Activated CD8-positive, alpha-beta T cell treated with anti-CD3 and anti-CD28 coated beads, Interleukin-2, amount 10 ng/mL, durations not matched to agents 7 days and 5 days (primary cell): ENCODE measurements around the gene KIF1B. TPM values are rescaled to one million over a fixed set of nuclear protein-coding genes. Genes with fewer than 3 reads are reported as not detected.
"Not testable (repeated sequence)": the region's sequence is repeated elsewhere in the genome, so short reads cannot be mapped to it uniquely, and the experiment has no call there.

Experiments used
- ATAC-seq: fragments of 150-1000 bp; cut with Tn5 transposase; one replicate; pipeline ENCODE4 v1.10.0; 2021; ENCODE audit warnings: moderate library complexity
- CTCF ChIA-PET: fragments of 350-600 bp; sonication (Branson Sonifier 250); formaldehyde crosslinking; loops from one replicate; lab custom pipeline; 2021; ENCODE audit warnings: antibody characterized with exemption; lab: Charles Lee
- POLR2A ChIA-PET: fragments of 350-600 bp; sonication (Branson Sonifier 250); formaldehyde crosslinking; loops from one replicate; lab custom pipeline; 2021; ENCODE audit warnings: antibody characterized with exemption; lab: Charles Lee
- DNase-seq: peaks from one replicate; pipeline ENCODE4 v3.0.0-alpha.2; 2020
- H3K27ac Mint-ChIP-seq: one replicate; pipeline ENCODE4 v1.8.0; 2021; ENCODE audit warnings: mild to moderate bottlenecking, mixed read lengths
- H3K27me3 Mint-ChIP-seq: one replicate; pipeline ENCODE4 v1.8.0; 2021; ENCODE audit warnings: low read depth, mixed read lengths
- H3K36me3 Mint-ChIP-seq: one replicate; pipeline ENCODE4 v1.8.0; 2021; ENCODE audit warnings: low read depth, mixed read lengths
- H3K4me1 Mint-ChIP-seq: one replicate; pipeline ENCODE4 v1.8.0; 2021; ENCODE audit warnings: low read depth, mixed read lengths
- H3K4me3 Mint-ChIP-seq: one replicate; pipeline ENCODE4 v1.8.0; 2021; ENCODE audit warnings: mild to moderate bottlenecking, mixed read lengths
- H3K9me3 Mint-ChIP-seq: one replicate; pipeline ENCODE4 v1.8.0; 2022; ENCODE audit warnings: mixed read lengths; ENCODE audit not compliant: insufficient read depth
- total RNA-seq, 2 experiments: library from RNA; stranded (reverse); gene quantifications; one replicate each; pipeline ENCODE4 v1.2.3, GENCODE V29; 2021

KIF1B gene
- total RNA-seq, 2 experiments from 2014 or later, result 9.2 to 9.6 TPM

DNA sequence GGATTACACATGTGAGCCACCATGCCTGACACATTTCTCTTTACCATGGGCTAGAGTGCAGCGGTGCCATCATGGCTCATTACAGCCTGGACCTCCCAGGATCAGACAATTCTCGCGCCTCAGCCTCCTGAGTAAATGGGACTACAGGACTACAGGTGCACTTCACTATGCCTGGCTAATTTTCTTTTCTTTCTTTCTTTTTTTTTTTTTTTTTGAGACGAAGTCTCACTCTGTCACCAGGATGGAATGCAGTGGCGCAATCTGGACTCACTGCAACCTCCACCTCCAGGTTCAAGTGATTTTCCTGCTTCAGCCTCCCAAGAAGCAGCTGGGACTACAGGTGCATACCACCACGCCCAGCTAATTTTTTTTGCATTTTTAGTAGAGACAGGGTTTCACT lies 14.8 kb upstream of the KIF1B start:
- peaks cover 5% of the 10 kb centered on the region for H3K4me1 Mint-ChIP-seq
- no peak for ATAC-seq
- POLR2A ChIA-PET, result no interaction called here

GRCh38 chr1:10196976-10197375 lies 13.4 kb upstream of the KIF1B start:
- no peak overlapping the region for H3K27ac Mint-ChIP-seq
- H3K4me3 Mint-ChIP-seq, result no peak overlapping the region
- no peaks in the 10 kb centered on the region for H3K36me3 Mint-ChIP-seq
- no peak for DNase-seq
- CTCF ChIA-PET, result no interaction called here
- no peaks in the 10 kb centered on the region for H3K9me3 Mint-ChIP-seq
- H3K4me1 Mint-ChIP-seq, result peaks cover 5% of the 10 kb centered on the region
- POLR2A ChIA-PET, result interaction anchor here (0.6 kb wide), 1 partner anchor 34 kb away, joined by 3 read pairs; no protein-coding TSS in a partner anchor
- no peak for ATAC-seq
- peaks cover 24% of the 10 kb centered on the region for H3K27me3 Mint-ChIP-seq

More for the DNA sequence above, 14.8 kb upstream of the KIF1B start:
- Mint-ChIP-seq H3K9me3 (no peaks in the 10 kb centered on the region), H3K36me3 (no peaks in the 10 kb centered on the region), H3K27ac (no peak overlapping the region), H3K27me3 (peaks cover 20% of the 10 kb centered on the region), H3K4me3 (no peak overlapping the region)
- no peak for DNase-seq
- CTCF ChIA-PET, result no interaction called here

DNA sequence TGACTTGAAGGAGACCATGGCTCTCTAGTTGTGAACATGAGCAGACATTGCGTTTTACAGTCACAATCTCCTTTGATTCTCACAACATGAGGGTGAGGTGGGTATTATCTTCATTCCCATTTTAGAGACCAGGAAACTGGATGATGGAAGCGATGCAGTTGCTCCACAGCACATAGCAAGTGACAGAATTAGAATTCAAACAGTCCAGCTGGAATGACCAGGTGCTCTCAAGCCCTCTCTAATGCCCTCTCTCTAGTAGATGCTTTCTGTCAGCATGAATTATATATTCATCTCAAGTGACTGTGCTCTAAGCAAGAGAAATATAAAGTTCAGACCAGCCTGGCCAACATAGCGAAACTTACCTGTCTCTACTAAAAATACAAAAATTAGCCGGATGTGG lies 9.8 kb upstream of the KIF1B start:
- no peak overlapping the region for H3K27ac Mint-ChIP-seq
- H3K27me3 Mint-ChIP-seq, result peaks cover 14% of the 10 kb centered on the region
- H3K36me3 Mint-ChIP-seq, result no peaks in the 10 kb centered on the region
- no peak overlapping the region for H3K4me3 Mint-ChIP-seq
- H3K9me3 Mint-ChIP-seq, result no peaks in the 10 kb centered on the region
- peaks cover 5% of the 10 kb centered on the region for H3K4me1 Mint-ChIP-seq
- ATAC-seq (no peak), DNase-seq (no peak)
- ChIA-PET POLR2A (no interaction called here), CTCF (interaction anchor here (1.3 kb wide), 1 partner anchor 10 kb away, joined by 11 read pairs; the partner anchor contains the start of gene KIF1B)

DNA sequence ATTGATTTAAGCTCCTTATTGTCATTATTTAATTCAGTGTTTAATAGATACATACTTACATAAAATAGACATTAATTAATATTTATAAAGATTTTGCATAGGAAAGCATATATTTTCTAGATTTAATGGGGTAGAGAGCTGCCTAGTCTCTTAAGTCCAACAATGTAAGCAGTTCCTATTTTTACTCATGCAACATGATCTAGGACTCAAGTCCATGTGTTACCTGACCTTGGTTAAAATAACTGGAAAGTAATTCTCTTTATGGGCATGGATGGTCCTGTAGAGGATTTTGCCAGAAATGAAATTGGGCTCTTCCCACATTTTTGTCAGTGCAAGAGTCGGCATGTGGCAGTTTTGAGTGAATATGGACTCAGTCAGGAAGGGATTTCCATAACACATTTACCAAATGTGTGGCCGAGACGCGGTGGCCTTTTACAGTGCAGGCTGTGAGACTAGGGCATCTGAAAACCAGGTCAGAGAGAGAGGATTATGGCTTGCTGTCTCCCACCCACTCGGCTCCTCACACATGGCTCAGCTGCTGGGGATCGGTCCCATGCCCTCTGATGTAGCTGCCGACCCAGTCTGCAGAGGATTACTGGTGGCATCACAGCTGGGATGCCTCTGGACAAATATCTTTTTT lies 6.2 kb upstream of the KIF1B start:
- CTCF ChIA-PET, result no interaction called here
- H3K27me3 Mint-ChIP-seq, result peaks cover 11% of the 10 kb centered on the region
- peaks cover under 1% of the 10 kb centered on the region for H3K4me1 Mint-ChIP-seq
- no peak for ATAC-seq
- POLR2A ChIA-PET, result no interaction called here
- no peaks in the 10 kb centered on the region for H3K36me3 Mint-ChIP-seq
- DNase-seq, result no peak
- no peak overlapping the region for H3K27ac Mint-ChIP-seq
- H3K4me3 Mint-ChIP-seq, result no peak overlapping the region
- H3K9me3 Mint-ChIP-seq, result no peaks in the 10 kb centered on the region

DNA sequence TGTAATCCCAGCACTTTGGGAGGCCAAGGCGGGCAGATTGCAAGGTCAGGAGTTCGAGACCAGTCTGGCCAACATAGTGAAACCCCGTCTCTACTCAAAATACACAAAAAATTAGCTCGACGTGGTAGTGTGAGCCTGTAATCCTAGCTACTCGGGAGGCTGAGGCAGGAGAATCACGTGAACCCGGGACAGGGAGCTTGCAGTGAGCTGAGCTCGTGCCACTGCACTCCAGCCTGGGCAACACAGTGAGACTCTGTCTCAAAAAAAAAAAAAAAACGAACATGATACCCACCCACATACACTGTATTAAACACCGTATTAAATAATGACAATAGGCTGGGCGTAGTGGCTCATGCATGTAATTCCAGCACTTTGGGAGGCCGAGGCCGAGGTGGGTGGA lies 5.2 kb upstream of the KIF1B start:
- H3K9me3 Mint-ChIP-seq, H3K4me1 Mint-ChIP-seq, ATAC-seq, DNase-seq, CTCF ChIA-PET, H3K4me3 Mint-ChIP-seq, H3K27ac Mint-ChIP-seq, H3K36me3 Mint-ChIP-seq: not testable (repeated sequence)
- H3K27me3 Mint-ChIP-seq, result peaks cover 16% of the 10 kb centered on the region
- POLR2A ChIA-PET, result interaction anchor here (0.6 kb wide), 1 partner anchor 178 kb away, joined by 3 read pairs; no protein-coding TSS in a partner anchor

DNA sequence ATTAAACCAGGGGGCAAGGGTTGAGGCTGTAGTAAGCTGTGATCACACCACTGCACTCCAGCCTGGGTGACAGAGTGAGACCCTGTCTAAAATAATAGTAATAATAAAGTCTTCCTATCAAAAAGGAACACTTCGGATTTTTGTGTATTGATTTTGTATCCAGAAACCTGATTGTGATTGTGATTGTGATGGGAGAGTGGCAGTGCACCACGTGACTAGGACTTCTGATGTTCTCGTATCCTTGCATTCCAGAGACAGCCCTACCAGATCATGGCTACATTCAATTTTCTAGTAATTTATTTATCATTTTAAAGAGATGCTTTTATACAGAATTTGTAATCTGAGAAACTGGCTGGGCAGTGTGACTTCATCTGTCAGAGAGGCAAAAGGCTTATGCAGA lies 2.6 kb upstream of the KIF1B start:
- H3K27me3 Mint-ChIP-seq, result peaks cover 19% of the 10 kb centered on the region
- H3K27ac Mint-ChIP-seq, result no peak overlapping the region
- no peak for DNase-seq
- no peak overlapping the region for H3K4me3 Mint-ChIP-seq
- H3K4me1 Mint-ChIP-seq, result peaks cover 21% of the 10 kb centered on the region
- ChIA-PET POLR2A (no interaction called here), CTCF (interaction anchor here (0.7 to 3.9 kb wide), 5 partner anchors 20 to 287 kb away, joined by 3 to 63 read pairs (median 20); partner anchors contain the start of gene CENPS)
- no peaks in the 10 kb centered on the region for H3K36me3 Mint-ChIP-seq
- H3K9me3 Mint-ChIP-seq, result no peaks in the 10 kb centered on the region
- no peak for ATAC-seq

- ATAC-seq, result no peak
- CTCF ChIA-PET, result interaction anchor here (1.3 to 3.9 kb wide), 20 partner anchors 11 to 286 kb away, joined by 3 to 63 read pairs (median 10); partner anchors contain the start of genes CENPS and CORT
- Mint-ChIP-seq H3K27me3 (peaks cover 19% of the 10 kb centered on the region), H3K27ac (no peak overlapping the region), H3K9me3 (no peaks in the 10 kb centered on the region), H3K36me3 (no peaks in the 10 kb centered on the region), H3K4me1 (peaks cover 25% of the 10 kb centered on the region), H3K4me3 (peak overlapping the region; percentile 8)
- POLR2A ChIA-PET, result interaction anchor here (0.5 kb wide), 1 partner anchor 26 kb away, joined by 3 read pairs; no protein-coding TSS in a partner anchor
- DNase-seq, result no peak
Observed at GRCh38 chr1:10208537-10208936, 1.8 kb upstream of the KIF1B start.

DNA sequence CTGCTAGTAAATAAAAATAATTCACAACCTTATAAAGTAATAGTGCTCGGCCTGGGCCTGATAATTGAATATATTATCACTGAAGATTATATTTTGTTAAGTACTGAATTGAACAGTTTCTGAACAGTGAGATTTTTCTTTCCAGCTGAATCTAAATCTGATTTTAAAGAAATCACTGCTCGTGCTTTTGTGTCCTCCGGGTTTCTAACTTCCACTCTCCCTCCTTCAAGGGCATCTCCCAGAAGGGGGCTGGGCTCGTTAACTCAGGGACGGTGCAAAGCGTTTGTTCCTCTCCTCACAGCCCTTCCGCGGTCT lies 823 bp upstream of the KIF1B start:
- CTCF ChIA-PET, result interaction anchor here (0.6 to 3.9 kb wide), 47 partner anchors 8 to 285 kb away, joined by 3 to 63 read pairs (median 6); partner anchors contain the start of genes CENPS, CORT, DFFA and LZIC
- no peak for DNase-seq
- Mint-ChIP-seq H3K4me3 (peak overlapping the region; percentile 87), H3K9me3 (no peaks in the 10 kb centered on the region), H3K27me3 (peaks cover 17% of the 10 kb centered on the region), H3K4me1 (peaks cover 27% of the 10 kb centered on the region), H3K36me3 (no peaks in the 10 kb centered on the region), H3K27ac (peak overlapping the region; percentile 74)
- ATAC-seq, result no peak
- POLR2A ChIA-PET, result interaction anchor here (1.3 kb wide), 2 partner anchors 189 to 221 kb away, joined by 3 to 4 read pairs; partner anchors contain the start of gene PGD

GRCh38 chr1:10210841-10211804 lies 753 bp downstream of the KIF1B start:
- Mint-ChIP-seq H3K4me3 (peak overlapping the region; percentile 69), H3K27ac (peak overlapping the region; percentile 69), H3K27me3 (peaks cover 17% of the 10 kb centered on the region), H3K4me1 (peaks cover 34% of the 10 kb centered on the region), H3K36me3 (no peaks in the 10 kb centered on the region), H3K9me3 (no peaks in the 10 kb centered on the region)
- ATAC-seq, result peak; percentile 6
- POLR2A ChIA-PET, result interaction anchor here (1.3 kb wide), 2 partner anchors 188 to 220 kb away, joined by 3 to 4 read pairs; partner anchors contain the start of gene PGD
- no peak for DNase-seq
- CTCF ChIA-PET, result interaction anchor here (0.6 to 3.9 kb wide), 47 partner anchors 9 to 293 kb away, joined by 3 to 63 read pairs (median 5); partner anchors contain the start of genes CENPS, DFFA and PGD

- H3K4me1 Mint-ChIP-seq, result peaks cover 41% of the 10 kb centered on the region
- H3K9me3 Mint-ChIP-seq, result no peaks in the 10 kb centered on the region
- DNase-seq (no peak), ATAC-seq (no peak)
- no peaks in the 10 kb centered on the region for H3K36me3 Mint-ChIP-seq
- H3K27me3 Mint-ChIP-seq, result peaks cover 17% of the 10 kb centered on the region
- H3K4me3 Mint-ChIP-seq, result peak overlapping the region; percentile 69
- CTCF ChIA-PET, result interaction anchor here (0.9 to 2.6 kb wide), 3 partner anchors 42 to 262 kb away, joined by 3 to 8 read pairs (median 5); no protein-coding TSS in a partner anchor
- POLR2A ChIA-PET, result no interaction called here
- H3K27ac Mint-ChIP-seq, result peak overlapping the region; percentile 69
Observed at GRCh38 chr1:10211805-10212410, 1.5 kb downstream of the KIF1B start.

DNA sequence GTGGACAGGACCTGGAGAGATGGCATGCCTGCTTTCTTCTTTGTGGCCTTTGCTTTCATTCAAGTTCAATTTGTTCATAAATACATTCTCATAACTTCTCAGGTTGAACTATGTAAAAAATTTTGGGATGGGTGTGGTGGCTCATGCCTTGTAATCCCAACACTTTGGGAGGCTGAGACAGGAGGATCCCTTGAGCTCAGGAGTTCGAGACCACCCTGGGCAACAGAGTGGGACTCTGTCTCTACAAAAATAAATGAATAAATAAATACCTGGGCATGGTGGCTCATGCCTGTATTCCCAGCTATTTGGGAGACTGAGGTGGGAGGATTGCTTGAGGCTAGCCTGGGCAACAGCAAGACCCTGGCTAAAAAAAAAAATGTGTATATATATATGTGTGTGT lies 2.1 kb downstream of the KIF1B start:
- H3K4me1 Mint-ChIP-seq, result peaks cover 41% of the 10 kb centered on the region
- DNase-seq, result no peak

More for the DNA sequence above, 2.1 kb downstream of the KIF1B start:
- ChIA-PET POLR2A (no interaction called here), CTCF (interaction anchor here (0.8 to 2.6 kb wide), 3 partner anchors 125 to 262 kb away, joined by 3 to 8 read pairs (median 5); partner anchors contain the start of gene CENPS)
- H3K27me3 Mint-ChIP-seq, result peaks cover 17% of the 10 kb centered on the region
- no peaks in the 10 kb centered on the region for H3K9me3 Mint-ChIP-seq
- H3K4me3 Mint-ChIP-seq, result peak overlapping the region; percentile 69
- no peak for ATAC-seq
- no peaks in the 10 kb centered on the region for H3K36me3 Mint-ChIP-seq
- no peak overlapping the region for H3K27ac Mint-ChIP-seq
